Measurements from ENCODE around the gene RASSF9.

DNA sequence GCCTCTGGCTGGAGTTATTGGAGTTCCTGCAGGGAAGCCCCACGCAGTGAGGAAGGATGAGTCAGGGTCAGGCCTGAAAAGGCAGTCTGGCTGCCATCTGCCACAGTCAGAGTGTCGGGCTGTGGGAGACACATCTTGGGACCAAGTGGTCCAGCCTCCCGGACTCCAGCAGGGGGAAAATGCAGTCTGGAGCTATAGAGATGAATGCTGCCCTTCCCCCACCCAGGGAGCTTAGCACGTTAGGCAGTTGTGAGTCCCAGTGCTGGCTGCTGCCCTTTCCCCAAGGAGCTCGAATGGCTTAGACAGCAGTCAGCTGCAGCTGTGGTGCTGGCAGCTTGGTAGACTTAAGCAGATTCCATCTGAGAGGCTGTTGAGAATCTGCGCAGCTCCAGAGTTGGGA is 29.7 kb upstream of the RASSF9 start:
- no peak for TF ChIP-seq POLR2A (IDR thresholded peaks at IDR 0.05)
- TF ChIP-seq, protein P1, sequence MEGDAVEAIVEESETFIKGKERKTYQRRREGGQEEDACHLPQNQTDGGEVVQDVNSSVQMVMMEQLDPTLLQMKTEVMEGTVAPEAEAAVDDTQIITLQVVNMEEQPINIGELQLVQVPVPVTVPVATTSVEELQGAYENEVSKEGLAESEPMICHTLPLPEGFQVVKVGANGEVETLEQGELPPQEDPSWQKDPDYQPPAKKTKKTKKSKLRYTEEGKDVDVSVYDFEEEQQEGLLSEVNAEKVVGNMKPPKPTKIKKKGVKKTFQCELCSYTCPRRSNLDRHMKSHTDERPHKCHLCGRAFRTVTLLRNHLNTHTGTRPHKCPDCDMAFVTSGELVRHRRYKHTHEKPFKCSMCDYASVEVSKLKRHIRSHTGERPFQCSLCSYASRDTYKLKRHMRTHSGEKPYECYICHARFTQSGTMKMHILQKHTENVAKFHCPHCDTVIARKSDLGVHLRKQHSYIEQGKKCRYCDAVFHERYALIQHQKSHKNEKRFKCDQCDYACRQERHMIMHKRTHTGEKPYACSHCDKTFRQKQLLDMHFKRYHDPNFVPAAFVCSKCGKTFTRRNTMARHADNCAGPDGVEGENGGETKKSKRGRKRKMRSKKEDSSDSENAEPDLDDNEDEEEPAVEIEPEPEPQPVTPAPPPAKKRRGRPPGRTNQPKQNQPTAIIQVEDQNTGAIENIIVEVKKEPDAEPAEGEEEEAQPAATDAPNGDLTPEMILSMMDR (IDR thresholded peaks at IDR 0.05), result no peak
